K562 (cell line): ENCODE data around the gene HADHA. TPM values are rescaled to one million over a fixed set of nuclear protein-coding genes. Genes with fewer than 3 reads are reported as not detected.

Experiments used
- ATAC-seq: fragments of 200-7000 bp; cut with Tn5 transposase; 3 replicates; pipeline ENCODE4 v1.9.1; 2020; ENCODE audit warnings: moderate library complexity
- BruUV-seq: library from RNA; stranded (reverse); fragments of 400-500 nt; replicated peaks from 2 replicates; lab custom pipeline; 2021; lab: Mats Ljungman, UMichigan
- CTCF ChIA-PET: fragments of 300-600 bp; formaldehyde crosslinking; extraction: SDS; loops from one replicate; lab custom pipeline; 2021; ENCODE audit warnings: low intra/inter-chr PET ratio; lab: Yijun Ruan, JAX
- POLR2A ChIA-PET: fragments of 300-600, 350-650 bp; sonication (Branson Sonifier 250); formaldehyde crosslinking; extraction: SDS; loops from one replicate; lab custom pipeline; 2021; ENCODE audit warnings: antibody characterized with exemption, inconsistent platforms; lab: Yijun Ruan, JAX
- DNase-seq, 4 experiments: peaks; one replicate each; pipeline versions ENCODE4 v3.0.0 to v3.0.0-alpha.2; 2011 to 2018; ENCODE audit warnings: low spot score in 3 of 4, mixed read lengths in 3 of 4; ENCODE audit errors: extremely low read depth in 1 of 4
- FAIRE-seq: peaks from 2 replicates; lab custom pipeline; 2011; peaks lifted over from hg19 to GRCh38; lab: Jason Lieb, UNC
- H2AFZ ChIP-seq: 2 replicates; pipeline ENCODE4 v1.6.0; 2011; ENCODE audit warnings: low read depth, low read length, control low read depth, inconsistent platforms
- H3K27ac ChIP-seq: fragments of 200-600 bp; 3 replicates; pipeline ENCODE4 v1.8.0; 2011; ENCODE audit warnings: low read depth, mild to moderate bottlenecking, control low read depth, inconsistent platforms, low read length, moderate library complexity, mixed read lengths; ENCODE audit errors: extremely low read depth
- H3K27me3 ChIP-seq, 2 experiments: fragments of 300-600 bp in 1 of 2; 2 replicates in 1 of 2; 3 replicates in 1 of 2; pipeline versions ENCODE4 v1.6.0 to v1.8.0; 2011; ENCODE audit warnings: inconsistent platforms in 2 of 2, low read length in 2 of 2, mild to moderate bottlenecking in 1 of 2, mixed read lengths in 1 of 2, moderate library complexity in 1 of 2; ENCODE audit not compliant: control insufficient read depth in 2 of 2, insufficient read depth in 2 of 2
- H3K36me3 ChIP-seq: fragments of 300-600 bp; 3 replicates; pipeline ENCODE4 v1.8.0; 2011; ENCODE audit warnings: mild to moderate bottlenecking, low read length, inconsistent platforms; ENCODE audit not compliant: control insufficient read depth, insufficient read depth
- H3K4me1 ChIP-seq, 2 experiments: fragments of 200-600 bp in 1 of 2; replicated peaks in 1 of 2; 2 replicates in 1 of 2; 3 replicates in 1 of 2; pipeline versions ENCODE4 v1.5.1 to v1.8.0; 2011; ENCODE audit warnings: inconsistent platforms in 2 of 2, low read length in 2 of 2, mild to moderate bottlenecking in 1 of 2, mixed read lengths in 1 of 2, moderate library complexity in 1 of 2; ENCODE audit not compliant: control insufficient read depth in 2 of 2, insufficient read depth in 2 of 2
- H3K4me2 ChIP-seq: 2 replicates; pipeline ENCODE4 v1.6.1; 2011; ENCODE audit warnings: low read length, control low read depth, inconsistent platforms, mixed read lengths; ENCODE audit not compliant: insufficient read depth
- H3K4me3 ChIP-seq: fragments of 200-600 bp; sonication (generic), shearing (Covaris generic); 2 replicates; pipeline ENCODE4 v1.5.1; 2016; ENCODE audit warnings: control low read depth, inconsistent platforms
- H3K79me2 ChIP-seq: fragments of 200-600 bp; 3 replicates; pipeline ENCODE4 v1.8.0; 2011; ENCODE audit warnings: low read length, inconsistent platforms; ENCODE audit not compliant: control insufficient read depth, insufficient read depth
- H3K9ac ChIP-seq, 2 experiments: 2 replicates each; pipeline versions ENCODE4 v1.6.0 to v1.6.1; 2011; ENCODE audit warnings: low read depth in 2 of 2, low read length in 2 of 2, control low read depth in 1 of 2, inconsistent platforms in 1 of 2, mild to moderate bottlenecking in 1 of 2, mixed read lengths in 1 of 2; ENCODE audit not compliant: insufficient read depth in 1 of 2
- H3K9me1 ChIP-seq: one replicate; pipeline ENCODE4 v1.6.0; 2011; ENCODE audit warnings: inconsistent platforms, mild to moderate bottlenecking, low read length, moderate library complexity; ENCODE audit not compliant: control insufficient read depth, insufficient read depth
- H3K9me3 ChIP-seq: replicated peaks from 2 replicates; pipeline ENCODE4 v1.5.1; 2011; ENCODE audit warnings: low read depth, low read length, inconsistent platforms; ENCODE audit not compliant: control insufficient read depth, insufficient read depth
- H4K20me1 ChIP-seq: replicated peaks from 2 replicates; pipeline ENCODE4 v1.6.1; 2011; ENCODE audit warnings: low read length, inconsistent platforms, mixed read lengths; ENCODE audit not compliant: control insufficient read depth, insufficient read depth
- CUX1 ChIP-seq: fragments of 200-800 bp; sonication (Bioruptor generic); IDR thresholded peaks from 2 replicates; pipeline ENCODE4 v1.6.1; 2016; ENCODE audit warnings: missing genetic modification characterization, missing compliant biosample characterization
- EGR1 ChIP-seq: fragments of 450-650 bp; conservative IDR thresholded peaks from 2 replicates; pipeline ENCODE4 v1.6.1; 2017; ENCODE audit warnings: mild to moderate bottlenecking
- MAFK ChIP-seq: IDR thresholded peaks from 2 replicates; pipeline ENCODE4 v1.6.1; 2011; ENCODE audit warnings: low read length, improper control_type of control experiment
- ZBTB8A ChIP-seq: fragments of 450-650 bp; IDR thresholded peaks from 2 replicates; pipeline ENCODE4 v1.6.1; 2018; ENCODE audit warnings: mild to moderate bottlenecking, moderate library complexity; ENCODE audit not compliant: partially characterized antibody
- ZC3H8 ChIP-seq: fragments of 450-650 bp; IDR thresholded peaks from 2 replicates; pipeline ENCODE4 v1.6.1; 2017
- WGBS: fragments of 100-300 bp; shearing (Covaris generic); methylation state at CpG from one replicate; pipeline ENCODE4 v1.1.6; 2016; ENCODE audit warnings: low coverage, mixed read lengths; ENCODE audit not compliant: insufficient coverage; ENCODE audit errors: missing lambda C conversion rate; 5-methylcytosine and 5-hydroxymethylcytosine counted together
- in situ Hi-C: fragments of 300-500 bp; cut with MboI; formaldehyde crosslinking; loops from 4 replicates; pipeline ENCODE4 v1.15.0; 2018; ENCODE audit warnings: inconsistent platforms, mixed read lengths
- intact Hi-C: fragments of 100-400 bp; cut with micrococcal nuclease; formaldehyde crosslinking; loops from 2 replicates; pipeline ENCODE4 v1.14.2; 2022
- polyA plus RNA-seq, 8 experiments: library from polyadenylated mRNA; depleted of rRNA in 4 of 8; stranded (reverse) in 5 of 8; unstranded in 3 of 8; fragments of >200 nt; fragmentation: Nextera tagmentation in 2 of 8; fragmentation: Illumina TruSeq in 1 of 8; extraction: Ambion mirVana in 2 of 8; extraction: Trizol in 1 of 8; gene quantifications; 2 replicates each; pipeline versions ENCODE4 v1.2.1 to v1.2.3, GENCODE V29; 2011 to 2014; ENCODE audit warnings: inconsistent platforms in 1 of 8, missing spikeins in 1 of 8
- total RNA-seq, 7 experiments: library from RNA; depleted of rRNA in 6 of 7; stranded (reverse); fragments of >200 nt in 6 of 7; fragmentation: Illumina TruSeq in 2 of 7; extraction: Trizol in 2 of 7; gene quantifications; 2 replicates each; pipeline versions ENCODE4 v1.2.1 to v1.2.3, GENCODE V29; 2011 to 2021; ENCODE audit warnings: low replicate concordance in 1 of 7

Gene HADHA
- total and polyA plus RNA-seq, 9 of the 15 experiments (the other 6 are each of a cell fraction or from before 2014, with no cell fraction given) = 145 to 326 (median 202) TPM

GRCh38 chr2:26195040-26195984, 49.1 kb downstream of the HADHA start:
- no TSS peak for BruUV-seq
- Histone ChIP-seq H2AFZ (no peak overlapping the region), H3K27me3 (no peaks in the 10 kb centered on the region), H3K4me2 (no peak overlapping the region), H3K9ac (no peak overlapping the region), H3K36me3 (peaks cover 98% of the 10 kb centered on the region), H3K9me1 (peaks cover 7% of the 10 kb centered on the region), H3K4me3 (no peak overlapping the region), H3K27ac (no peak overlapping the region), H4K20me1 (peaks cover 5% of the 10 kb centered on the region; the same call in 1 of the 2 replicates), H3K4me1 (peaks cover 0 to 12% of the 10 kb centered on the region in 2 experiments; a peak in 3 of 5 replicates), H3K79me2 (no peaks in the 10 kb centered on the region), H3K9me3 (no peaks in the 10 kb centered on the region)
- CTCF ChIA-PET = no interaction called here
- 81% methylated on average over 12 of the region's 12 CpGs for whole genome bisulfite sequencing
- ATAC-seq = no peak
- intact Hi-C loops = no loop called here
- no peak for TF ChIP-seq MAFK
- no peak for TF ChIP-seq ZBTB8A
- no peak for FAIRE-seq
- in situ Hi-C loops = no loop called here
- POLR2A ChIA-PET = interaction anchor here (1.1 kb wide), 1 partner anchor 12 kb away, joined by 3 read pairs; no protein-coding TSS in a partner anchor
- no peak for DNase-seq

GRCh38 chr2:26193578-26194231, 50.7 kb downstream of the HADHA start:
- no TSS peak for BruUV-seq
- H3K27me3 ChIP-seq = no peaks in the 10 kb centered on the region
- H3K4me2 ChIP-seq = no peak overlapping the region
- H3K9me3 ChIP-seq = no peaks in the 10 kb centered on the region
- no peak overlapping the region for H3K4me3 ChIP-seq
- in situ Hi-C loops = no loop called here
- peaks cover 96% of the 10 kb centered on the region for H3K36me3 ChIP-seq
- H3K4me1 ChIP-seq = peaks cover 0 to 12% of the 10 kb centered on the region in 2 experiments; a peak in 3 of 5 replicates
- ChIA-PET POLR2A (interaction anchor here (1.2 to 1.3 kb wide), 2 partner anchors 21 to 104 kb away, joined by 3 to 4 read pairs; no protein-coding TSS in a partner anchor), CTCF (no interaction called here)
- no peak overlapping the region for H3K27ac ChIP-seq
- no peak overlapping the region for H2AFZ ChIP-seq
- H3K9ac ChIP-seq = no peak overlapping the region
- peaks cover 7% of the 10 kb centered on the region for H3K9me1 ChIP-seq
- no peak for ATAC-seq
- H3K79me2 ChIP-seq = no peaks in the 10 kb centered on the region
- DNase-seq = no peak
- intact Hi-C loops = no loop called here
- 86% methylated on average over 10 of the region's 10 CpGs for WGBS
- H4K20me1 ChIP-seq = peaks cover 5% of the 10 kb centered on the region; the same call in 1 of the 2 replicates
- no peak for FAIRE-seq
- TF ChIP-seq ZC3H8 = no peak
- no peak for TF ChIP-seq EGR1
- TF ChIP-seq CUX1 (CRISPR knock-in tag) = no peak
